Thyroid gland (tissue), 4 donors: ENCODE results near the gene MAP2K5.

Experiments used
- CTCF ChIP-seq, 6 experiments: fragments of 200-600 bp in 3 of 6; fragments of 450-650 bp in 3 of 6; sonication (generic) in 3 of 6; IDR thresholded peaks; one replicate each; pipeline ENCODE4 v1.5.1; 2016 to 2019; ENCODE audit warnings: antibody characterized with exemption in 6 of 6, mild to moderate bottlenecking in 2 of 6, inconsistent platforms in 1 of 6, moderate library complexity in 1 of 6
- POLR2A ChIP-seq, 2 donors: fragments of 450-650 bp; IDR thresholded peaks; one replicate each; pipeline ENCODE4 v1.6.1; 2017; ENCODE audit warnings: antibody characterized with exemption in 2 of 2, mild to moderate bottlenecking in 2 of 2, moderate library complexity in 1 of 2

GRCh38 chr15:67834581-67835296, 292.2 kb downstream of the MAP2K5 start:
- TF ChIP-seq POLR2A (IDR thresholded peaks at IDR 0.05) = no peak
- no peak for TF ChIP-seq CTCF (IDR thresholded peaks at IDR 0.05)
